ENCODE measurements around the gene TMBIM4. TPM values are rescaled to one million over a fixed set of nuclear protein-coding genes. Genes with fewer than 3 reads are reported as not detected.

Gene TMBIM4
- polyA plus RNA-seq, 1 of the 3 experiments (the other 2 are of a cell fraction) = 68.5 TPM

GRCh38 chr12:66127650-66128049 is 42.1 kb downstream of the TMBIM4 start:
- TF ChIP-seq REST (IDR thresholded peaks at IDR 0.05; ENCODE audit: low read depth, low read length) = no peak
- no peak for TF ChIP-seq RCOR1 (IDR thresholded peaks at IDR 0.05; ENCODE audit: low read length)
- TF ChIP-seq FOXM1 (IDR thresholded peaks at IDR 0.05; ENCODE audit: low read depth) = no peak
- TF ChIP-seq POLR2AphosphoS5 (IDR thresholded peaks at IDR 0.05; ENCODE audit: low read depth, low read length) = no peak
- Histone ChIP-seq H3K4me3 (ENCODE audit: low read depth in 2 of 2, low read length in 1 of 2) (no peak overlapping the region), H3K79me2 (ENCODE audit: insufficient read depth) (peaks cover 73% of the 10 kb centered on the region)

GRCh38 chr12:66120477-66120876 is 49.3 kb downstream of the TMBIM4 start:
- CTCF ChIA-PET = interaction anchor here (3.5 kb wide), 1 partner anchor 13 kb away, joined by 14 read pairs; no protein-coding TSS in a partner anchor
- WGBS (ENCODE audit: low lambda C conversion rate) = 59% methylated on average over 1 of the region's 1 CpG

More at GRCh38 chr12:66127650-66128049, 42.1 kb downstream of the TMBIM4 start:
- H4K20me1 ChIP-seq (ENCODE audit: insufficient read depth) = no peaks in the 10 kb centered on the region
- H3K9me2 ChIP-seq = no peaks in the 10 kb centered on the region
- POLR2A ChIA-PET = no interaction called here
- peaks cover 50 to 54% of the 10 kb centered on the region in 2 experiments for H3K36me3 ChIP-seq (replicated peaks in 1 of 2; ENCODE audit: control insufficient read depth in 1 of 2, insufficient read depth in 2 of 2, low read length in 1 of 2)
- peaks cover 10% of the 10 kb centered on the region for H3F3A ChIP-seq (replicated peaks; ENCODE audit: insufficient read depth)
- no peak overlapping the region for H2AFZ ChIP-seq (ENCODE audit: low read depth)
- 52% methylated on average over 1 of the region's 1 CpG for WGBS (ENCODE audit: low lambda C conversion rate)
- H3K4me2 ChIP-seq = no peak overlapping the region
- H3K27me3 ChIP-seq (ENCODE audit: insufficient read depth) = no peaks in the 10 kb centered on the region
- H3K9ac ChIP-seq = no peak overlapping the region
- CTCF ChIA-PET = no interaction called here
- H3K4me1 ChIP-seq (ENCODE audit: control insufficient read depth in 1 of 2, insufficient read depth in 2 of 2, low read depth in 1 of 2, low read length in 1 of 2) = peaks cover 6 to 13% of the 10 kb centered on the region in 2 experiments; a peak in 3 of 4 replicates
- H3K9me3 ChIP-seq = no peaks in the 10 kb centered on the region
- no peak overlapping the region for H3K27ac ChIP-seq (ENCODE audit: low read depth in 2 of 2, low read length in 1 of 2)
- DNase-seq = no peak

More at GRCh38 chr12:66120477-66120876, 49.3 kb downstream of the TMBIM4 start:
- no peak overlapping the region for H3K27ac ChIP-seq (ENCODE audit: low read depth in 2 of 2, low read length in 1 of 2)
- H3K36me3 ChIP-seq (replicated peaks in 1 of 2; ENCODE audit: control insufficient read depth in 1 of 2, insufficient read depth in 2 of 2, low read length in 1 of 2) = peaks cover 42 to 43% of the 10 kb centered on the region in 2 experiments
- H3F3A ChIP-seq (replicated peaks; ENCODE audit: insufficient read depth) = peaks cover 27% of the 10 kb centered on the region
- H3K27me3 ChIP-seq (ENCODE audit: insufficient read depth) = no peaks in the 10 kb centered on the region
- H3K9me3 ChIP-seq = no peaks in the 10 kb centered on the region
- no peaks in the 10 kb centered on the region for H3K4me1 ChIP-seq (ENCODE audit: control insufficient read depth in 1 of 2, insufficient read depth in 2 of 2, low read depth in 1 of 2, low read length in 1 of 2)
- TF ChIP-seq FOXM1 (IDR thresholded peaks at IDR 0.05; ENCODE audit: low read depth) (no peak), CTCF (IDR thresholded peaks at IDR 0.05) (peak; percentile 44)
- no peaks in the 10 kb centered on the region for H3K9me2 ChIP-seq
- no peak overlapping the region for H3K4me3 ChIP-seq (ENCODE audit: low read depth in 2 of 2, low read length in 1 of 2)
- POLR2A ChIA-PET = no interaction called here
- no peak overlapping the region for H3K9ac ChIP-seq
- no peak overlapping the region for H3K4me2 ChIP-seq
- no peak for DNase-seq
- no peaks in the 10 kb centered on the region for H4K20me1 ChIP-seq (ENCODE audit: insufficient read depth)
- H2AFZ ChIP-seq (ENCODE audit: low read depth) = no peak overlapping the region
- peaks cover 11% of the 10 kb centered on the region; the same call in 1 of the 2 replicates for H3K79me2 ChIP-seq (ENCODE audit: insufficient read depth)
